NCI-H187 treated with DMSO at 0.1 percent for 48 hours (cell line): ENCODE measurements around the gene PIGZ.

Experiments
- DNase-seq: peaks from one replicate; lab custom pipeline; 2025; lab: John Stamatoyannopoulos, UW

Gene PIGZ

DNA sequence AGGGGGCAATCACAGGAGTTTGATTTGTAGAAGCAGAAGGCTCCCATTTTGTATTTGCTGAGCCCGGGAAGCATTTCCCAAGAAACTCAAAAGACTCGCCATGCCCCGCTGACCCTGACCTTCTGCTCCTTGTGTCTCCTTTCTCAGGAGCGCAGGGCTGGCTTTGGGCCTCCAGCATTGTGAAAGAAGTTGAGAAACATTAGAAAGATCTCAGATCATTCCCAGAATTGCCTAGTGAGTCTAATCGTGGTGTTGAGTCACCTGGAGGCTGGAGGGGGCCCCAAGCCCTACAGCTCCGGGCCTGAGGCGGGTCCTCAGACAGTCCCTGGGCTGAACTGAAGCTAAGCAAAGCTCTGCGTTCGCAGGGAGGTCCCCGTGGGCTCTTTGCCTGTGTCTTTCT lies 10.9 kb upstream of the PIGZ start:
- no peak for DNase-seq

- DNase-seq = no peak
Observed at GRCh38 chr3:196976941-196977340, 8.3 kb upstream of the PIGZ start.

DNA sequence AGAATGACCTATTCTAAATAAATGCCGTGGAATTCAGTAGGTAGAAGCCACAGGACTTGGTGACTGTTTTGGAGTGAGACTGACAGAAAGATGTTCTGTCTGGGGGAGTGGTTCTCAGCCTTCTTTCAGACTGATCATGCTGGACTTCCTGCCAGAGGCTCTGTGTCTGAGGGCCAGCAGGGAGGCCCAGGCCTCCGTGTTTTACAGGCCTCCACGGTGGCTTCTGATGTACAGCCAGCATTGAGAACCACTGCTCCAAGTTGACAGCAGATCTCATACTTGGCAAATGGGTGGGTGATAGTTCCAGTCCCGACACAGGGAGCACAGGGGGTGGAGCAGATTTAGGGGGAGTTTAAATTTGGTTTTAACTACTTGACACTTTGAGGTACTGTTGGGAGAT lies 6.7 kb upstream of the PIGZ start:
- no peak for DNase-seq

DNA sequence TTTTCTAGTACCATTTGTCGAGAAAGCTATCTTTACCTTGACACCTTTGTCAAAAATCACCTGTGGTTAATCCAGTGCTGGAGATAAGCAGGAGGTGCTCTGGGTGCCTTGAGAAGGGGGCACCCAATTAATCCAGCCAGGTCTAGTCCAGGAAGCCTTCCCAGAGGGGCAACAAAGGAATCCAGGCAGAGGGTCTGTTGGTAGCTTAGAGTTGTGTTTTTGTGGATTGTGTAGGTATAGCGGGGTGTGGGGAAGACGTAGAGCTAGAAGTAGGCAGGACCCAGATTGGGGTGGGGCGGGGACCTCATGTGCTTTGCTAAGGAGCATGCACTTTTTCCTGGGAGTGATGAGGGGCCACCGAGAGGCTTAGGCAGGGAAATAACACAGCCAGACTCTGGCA lies 6.0 kb upstream of the PIGZ start:
- DNase-seq = no peak

DNA sequence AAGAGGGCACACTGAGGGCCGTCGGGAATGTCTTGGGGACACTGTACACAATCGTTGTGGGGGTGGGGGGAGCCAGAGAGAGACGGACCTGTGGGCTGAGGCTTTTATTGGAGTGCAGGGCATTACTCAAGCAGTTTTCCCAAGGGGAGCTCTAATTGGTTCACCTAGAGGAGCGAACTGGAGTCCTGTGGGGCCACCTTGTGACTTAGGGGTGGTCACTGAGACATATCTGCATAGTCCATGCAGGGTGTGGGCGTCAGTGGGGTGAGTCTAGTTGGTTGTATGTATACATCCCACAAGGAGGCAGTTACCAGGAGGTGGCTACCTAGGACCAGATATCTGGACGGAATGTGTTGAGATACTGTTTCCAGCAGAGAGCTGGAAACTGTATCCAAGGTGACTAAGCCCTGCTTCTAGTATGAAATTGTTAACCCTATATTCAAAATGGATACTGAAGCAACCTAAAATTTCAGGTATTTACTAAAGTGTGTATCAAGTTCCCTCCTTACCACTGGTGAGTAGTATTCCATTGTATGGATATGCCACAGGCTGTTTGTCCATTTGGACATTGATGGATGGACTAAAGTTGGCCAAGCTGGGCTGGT lies 2.6 kb upstream of the PIGZ start:
- no peak for DNase-seq

GRCh38 chr3:196970547-196971093 lies 2.0 kb upstream of the PIGZ start:
- no peak for DNase-seq

DNA sequence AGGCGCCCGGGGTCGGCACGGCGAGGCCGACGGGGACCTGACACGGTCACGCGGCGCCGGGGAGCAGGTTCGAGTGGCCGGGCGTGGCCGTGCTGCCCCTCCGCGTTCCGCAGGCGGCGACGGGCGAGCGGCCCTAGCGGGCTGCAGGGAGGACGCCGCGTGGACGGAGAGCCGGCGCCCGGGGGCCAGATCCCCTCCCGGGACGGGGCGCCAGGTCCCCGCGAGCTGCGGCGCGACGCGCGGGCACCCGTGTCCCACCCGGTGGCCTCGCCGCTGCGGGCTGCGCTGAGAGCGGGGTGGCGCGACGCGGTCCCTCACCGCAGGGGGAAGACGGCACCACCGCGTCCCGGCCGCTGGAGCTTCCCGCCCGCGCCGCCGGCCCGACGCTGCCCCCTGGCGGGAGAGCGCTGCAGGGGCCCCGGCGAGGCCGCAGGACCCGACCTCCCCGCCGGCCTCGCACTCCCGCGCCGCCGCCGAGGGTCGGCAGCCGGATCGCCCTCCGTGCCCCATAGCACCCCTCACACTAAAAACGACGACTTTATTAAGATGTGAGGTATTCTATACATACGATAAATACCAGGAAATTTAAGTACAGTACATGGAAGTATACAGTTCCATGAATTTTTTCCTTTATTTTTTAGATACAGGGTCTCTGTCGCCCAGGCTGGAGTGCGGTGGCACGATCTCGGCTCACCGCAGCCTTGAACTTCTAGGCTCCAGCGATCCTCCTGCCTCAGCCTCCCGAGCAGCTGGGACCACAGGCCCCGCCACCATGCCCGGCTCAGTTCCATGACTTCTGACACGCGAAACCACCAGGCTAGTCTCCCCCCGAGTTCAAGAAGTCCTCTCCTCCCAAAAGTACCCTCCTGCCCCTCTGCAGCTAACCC lies 1.3 kb upstream of the PIGZ start:
- no peak for DNase-seq

- DNase-seq = no peak
Observed at GRCh38 chr3:196969134-196969659, 564 bp upstream of the PIGZ start.

DNA sequence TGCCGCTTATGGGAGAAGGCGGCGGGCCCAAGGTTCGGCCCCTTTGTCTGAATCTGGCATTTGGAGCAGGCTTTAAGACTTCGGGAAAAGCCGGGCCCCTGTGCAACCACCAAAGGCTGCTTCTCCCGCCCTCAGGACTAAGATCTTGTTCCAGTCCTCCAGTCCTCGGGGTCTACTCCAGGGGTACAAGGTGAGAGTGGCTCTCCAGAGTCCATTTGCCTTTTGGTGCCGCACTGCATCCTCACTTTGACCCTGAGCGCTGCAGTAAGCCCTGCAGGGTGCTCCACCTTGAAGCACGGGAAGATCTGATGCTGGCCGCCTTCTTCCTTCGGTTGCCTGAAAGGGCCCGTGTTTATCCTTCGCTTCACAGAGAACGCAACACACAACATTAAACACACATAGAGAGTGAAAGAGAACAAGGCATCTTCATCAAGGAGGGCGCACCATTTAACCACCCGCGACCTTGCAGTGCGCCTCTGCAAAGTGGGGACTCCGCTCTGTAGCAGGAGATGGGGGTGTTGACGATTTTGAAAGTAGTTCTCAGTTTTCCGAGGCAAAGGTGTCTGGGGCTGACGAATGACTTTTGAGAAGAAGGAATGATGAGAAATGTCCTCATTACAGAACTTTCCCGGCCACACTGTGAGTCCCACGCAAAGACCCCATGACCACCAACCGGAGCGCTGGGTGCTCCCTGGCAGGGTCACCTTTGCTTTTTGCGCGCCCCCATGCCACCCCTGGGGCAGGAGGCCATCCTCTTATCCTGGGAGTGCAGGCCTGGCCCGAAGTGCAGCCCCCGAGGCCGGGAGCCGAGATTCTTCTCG lies 1.0 kb downstream of the PIGZ start:
- no peak for DNase-seq

- no peak for DNase-seq
Observed at GRCh38 chr3:196966526-196967401, 1.9 kb downstream of the PIGZ start.

GRCh38 chr3:196965804-196966173 lies 2.8 kb downstream of the PIGZ start:
- no peak for DNase-seq

- DNase-seq = no peak
Observed at GRCh38 chr3:196965112-196965803, 3.4 kb downstream of the PIGZ start.

DNA sequence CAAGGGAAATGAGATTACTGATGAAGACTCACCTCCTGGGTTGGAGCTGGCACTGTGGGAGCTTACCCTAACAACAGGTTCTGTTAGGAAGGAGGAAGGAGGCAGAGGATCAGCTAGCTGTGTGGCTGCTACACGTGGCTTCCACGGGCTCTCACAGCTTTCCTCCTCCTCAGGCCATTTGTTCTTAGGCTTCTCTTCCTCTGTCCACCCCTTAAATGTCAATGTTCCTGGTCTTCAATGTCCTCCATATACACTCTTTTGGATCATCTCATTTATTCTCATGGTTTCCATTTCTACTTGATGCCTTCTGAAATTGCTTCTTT lies 5.0 kb downstream of the PIGZ start:
- DNase-seq = no peak

- DNase-seq = no peak
Observed at GRCh38 chr3:196962930-196963630, 5.6 kb downstream of the PIGZ start.

GRCh38 chr3:196962108-196962929 lies 6.3 kb downstream of the PIGZ start:
- no peak for DNase-seq

DNA sequence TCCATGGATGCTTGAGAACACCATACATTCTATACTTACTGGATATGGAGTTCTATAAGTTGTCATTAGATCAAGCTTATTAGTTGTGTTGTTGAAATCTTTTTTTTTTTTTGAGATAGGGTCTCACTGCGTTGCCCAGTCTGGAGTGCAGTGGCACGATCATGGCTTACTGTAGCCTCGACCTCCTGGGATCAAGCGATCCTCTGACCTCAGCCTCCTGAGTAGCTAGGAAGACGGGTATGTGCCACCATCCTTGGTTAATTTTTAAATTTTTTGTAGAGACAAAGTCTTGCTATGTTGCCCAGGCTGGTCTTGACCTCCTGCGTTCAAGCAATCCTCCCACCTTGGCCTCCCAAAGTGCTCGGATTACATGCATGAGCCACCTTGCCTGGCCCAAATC lies 13.8 kb downstream of the PIGZ start:
- no peak for DNase-seq

- DNase-seq = no peak
Observed at GRCh38 chr3:196951371-196951770, 17.3 kb downstream of the PIGZ start.

DNA sequence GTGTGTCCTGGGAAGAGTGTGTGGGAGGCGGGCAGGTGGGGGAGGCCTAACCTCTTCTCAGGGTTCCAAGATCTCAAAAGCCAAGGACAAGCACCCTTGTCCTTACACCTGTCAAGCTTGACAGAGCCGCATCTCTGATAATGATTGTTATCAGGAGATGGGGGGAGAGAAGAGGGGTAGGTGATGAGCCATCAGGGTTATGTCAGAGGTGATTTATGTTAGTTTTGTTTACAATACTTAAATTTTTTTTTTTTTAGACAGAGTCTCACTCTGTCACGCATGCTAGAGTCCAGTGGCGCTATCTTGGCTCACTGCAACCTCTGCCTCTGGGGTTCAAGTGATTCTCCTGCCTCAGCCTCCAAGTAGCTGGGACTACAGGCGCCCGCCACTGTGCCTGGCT lies 18.9 kb downstream of the PIGZ start:
- DNase-seq = no peak

GRCh38 chr3:196949285-196949619 lies 19.4 kb downstream of the PIGZ start:
- DNase-seq = no peak
